ENCODE results near the gene MACROD1. TPM values are rescaled to one million over a fixed set of nuclear protein-coding genes. Genes with fewer than 3 reads are reported as not detected.

The MACROD1 gene
- total and polyA plus RNA-seq, 7 experiments from 2014 or later: 5.4 to 16.2 (median 9.7) TPM

GRCh38 chr11:64134963-64135362, 30.9 kb downstream of the MACROD1 start:
- ATAC-seq (no peak), DNase-seq (no peak)
- CTCF ChIA-PET: no interaction called here
- Mint-ChIP-seq H3K27ac (no peak overlapping the region), H3K4me3 (no peak overlapping the region), H3K4me1 (peaks cover 0 to 6% (median 0%) of the 10 kb centered on the region in 7 donors), H3K27me3 (no peaks in the 10 kb centered on the region), H3K9me3 (no peaks in the 10 kb centered on the region), H3K36me3 (peaks cover 0 to 3% (median 0%) of the 10 kb centered on the region in 5 donors)
- intact Hi-C loops (cut with micrococcal nuclease): no loop called here
- no peaks in the 10 kb centered on the region for H3K36me3 ChIP-seq (ENCODE audit: control insufficient read depth in 2 of 3, insufficient read depth in 3 of 3, low read length in 3 of 3)
- no peaks in the 10 kb centered on the region for H3K4me1 ChIP-seq (ENCODE audit: control insufficient read depth in 2 of 2, insufficient read depth in 2 of 2, low read length in 2 of 2)
- H3K27me3 ChIP-seq (ENCODE audit: control insufficient read depth in 2 of 2, insufficient read depth in 2 of 2, low read length in 2 of 2): no peaks in the 10 kb centered on the region
- POLR2A ChIA-PET: interaction anchor here (1.0 kb wide), 1 partner anchor 47 kb away, joined by 4 read pairs; no protein-coding TSS in a partner anchor
- no peak overlapping the region for H3K27ac ChIP-seq (ENCODE audit: low read depth, low read length)
- H3K9me3 ChIP-seq (ENCODE audit: control insufficient read depth in 2 of 3, low read length in 3 of 3): no peaks in the 10 kb centered on the region
- H3K4me3 ChIP-seq (ENCODE audit: low read length): no peak overlapping the region

GRCh38 chr11:64132982-64133705, 32.8 kb downstream of the MACROD1 start:
- no peak overlapping the region for H3K27ac Mint-ChIP-seq
- H3K9me3 Mint-ChIP-seq: no peaks in the 10 kb centered on the region
- Histone ChIP-seq H3K4me1 (ENCODE audit: control insufficient read depth in 2 of 2, insufficient read depth in 2 of 2, low read length in 2 of 2) (no peaks in the 10 kb centered on the region), H3K9me3 (ENCODE audit: control insufficient read depth in 2 of 3, low read length in 3 of 3) (no peaks in the 10 kb centered on the region), H3K27me3 (ENCODE audit: control insufficient read depth in 2 of 2, insufficient read depth in 2 of 2, low read length in 2 of 2) (no peaks in the 10 kb centered on the region), H3K27ac (ENCODE audit: low read depth, low read length) (no peak overlapping the region), H3K4me3 (ENCODE audit: low read length) (no peak overlapping the region), H3K36me3 (ENCODE audit: control insufficient read depth in 2 of 3, insufficient read depth in 3 of 3, low read length in 3 of 3) (no peaks in the 10 kb centered on the region)
- intact Hi-C loops (cut with micrococcal nuclease): no loop called here
- peaks cover 0 to 5% (median 0%) of the 10 kb centered on the region in 7 donors for H3K4me1 Mint-ChIP-seq
- no peak overlapping the region for H3K4me3 Mint-ChIP-seq
- DNase-seq (no peak), ATAC-seq (no peak)
- ChIA-PET CTCF (no interaction called here), POLR2A (no interaction called here)
- H3K27me3 Mint-ChIP-seq: no peaks in the 10 kb centered on the region
- peaks cover 0 to 3% (median 0%) of the 10 kb centered on the region in 5 donors for H3K36me3 Mint-ChIP-seq

- intact Hi-C loops (cut with micrococcal nuclease): no loop called here
Measured at GRCh38 chr11:64132191-64132771, 33.6 kb downstream of the MACROD1 start.

GRCh38 chr11:64131683-64132190, 34.2 kb downstream of the MACROD1 start:
- Mint-ChIP-seq H3K9me3 (no peaks in the 10 kb centered on the region), H3K4me1 (peaks cover 0 to 5% (median 0%) of the 10 kb centered on the region in 7 donors), H3K27ac (peak overlapping the region in 1 of 9 donors; percentile 65), H3K36me3 (no peaks in the 10 kb centered on the region), H3K27me3 (no peaks in the 10 kb centered on the region), H3K4me3 (no peak overlapping the region)
- intact Hi-C loops (cut with micrococcal nuclease): no loop called here
- Histone ChIP-seq H3K4me3 (ENCODE audit: low read length) (no peak overlapping the region), H3K27ac (ENCODE audit: low read depth, low read length) (no peak overlapping the region), H3K36me3 (ENCODE audit: control insufficient read depth in 2 of 3, insufficient read depth in 3 of 3, low read length in 3 of 3) (no peaks in the 10 kb centered on the region), H3K4me1 (ENCODE audit: control insufficient read depth in 2 of 2, insufficient read depth in 2 of 2, low read length in 2 of 2) (no peaks in the 10 kb centered on the region), H3K27me3 (ENCODE audit: control insufficient read depth in 2 of 2, insufficient read depth in 2 of 2, low read length in 2 of 2) (no peaks in the 10 kb centered on the region), H3K9me3 (ENCODE audit: control insufficient read depth in 2 of 3, low read length in 3 of 3) (no peaks in the 10 kb centered on the region)
- no peak for ATAC-seq
- ChIA-PET POLR2A (no interaction called here), CTCF (no interaction called here)
- DNase-seq: no peak

More at GRCh38 chr11:64132191-64132771, 33.6 kb downstream of the MACROD1 start:
- Mint-ChIP-seq H3K4me1 (peaks cover 0 to 5% (median 0%) of the 10 kb centered on the region in 7 donors), H3K4me3 (no peak overlapping the region), H3K27me3 (no peaks in the 10 kb centered on the region), H3K9me3 (no peaks in the 10 kb centered on the region), H3K36me3 (peaks cover 0 to under 1% (median 0%) of the 10 kb centered on the region in 5 donors), H3K27ac (peak overlapping the region in 1 of 9 donors; percentile 65)
- Histone ChIP-seq H3K27me3 (ENCODE audit: control insufficient read depth in 2 of 2, insufficient read depth in 2 of 2, low read length in 2 of 2) (no peaks in the 10 kb centered on the region), H3K4me3 (ENCODE audit: low read length) (no peak overlapping the region), H3K36me3 (ENCODE audit: control insufficient read depth in 2 of 3, insufficient read depth in 3 of 3, low read length in 3 of 3) (no peaks in the 10 kb centered on the region), H3K9me3 (ENCODE audit: control insufficient read depth in 2 of 3, low read length in 3 of 3) (no peaks in the 10 kb centered on the region), H3K4me1 (ENCODE audit: control insufficient read depth in 2 of 2, insufficient read depth in 2 of 2, low read length in 2 of 2) (no peaks in the 10 kb centered on the region), H3K27ac (ENCODE audit: low read depth, low read length) (no peak overlapping the region)
- POLR2A ChIA-PET: no interaction called here
- no peak for DNase-seq
- CTCF ChIA-PET: no interaction called here
- ATAC-seq: no peak

- H3K4me3 ChIP-seq (ENCODE audit: low read length): no peak overlapping the region
- H3K36me3 ChIP-seq (ENCODE audit: control insufficient read depth in 2 of 3, insufficient read depth in 3 of 3, low read length in 3 of 3): no peaks in the 10 kb centered on the region
- H3K27ac Mint-ChIP-seq: no peak overlapping the region
- no peaks in the 10 kb centered on the region for H3K27me3 Mint-ChIP-seq
- DNase-seq (no peak), ATAC-seq (no peak)
- H3K27me3 ChIP-seq (ENCODE audit: control insufficient read depth in 2 of 2, insufficient read depth in 2 of 2, low read length in 2 of 2): no peaks in the 10 kb centered on the region
- ChIA-PET POLR2A (no interaction called here), CTCF (interaction anchor here (0.6 kb wide), 1 partner anchor 74 kb away, joined by 4 read pairs; no protein-coding TSS in a partner anchor)
- no peaks in the 10 kb centered on the region for H3K36me3 Mint-ChIP-seq
- H3K4me1 Mint-ChIP-seq: peaks cover 0 to 10% (median 8%) of the 10 kb centered on the region in 7 donors
- no peak overlapping the region for H3K27ac ChIP-seq (ENCODE audit: low read depth, low read length)
- no peaks in the 10 kb centered on the region for H3K4me1 ChIP-seq (ENCODE audit: control insufficient read depth in 2 of 2, insufficient read depth in 2 of 2, low read length in 2 of 2)
- no peak overlapping the region for H3K4me3 Mint-ChIP-seq
- intact Hi-C loops (cut with micrococcal nuclease): no loop called here
- H3K9me3 ChIP-seq (ENCODE audit: control insufficient read depth in 2 of 3, low read length in 3 of 3): no peaks in the 10 kb centered on the region
- H3K9me3 Mint-ChIP-seq: no peaks in the 10 kb centered on the region
Measured at GRCh38 chr11:64130618-64131017, 35.3 kb downstream of the MACROD1 start.

- no peaks in the 10 kb centered on the region for H3K9me3 ChIP-seq (ENCODE audit: control insufficient read depth in 2 of 3, low read length in 3 of 3)
- Mint-ChIP-seq H3K27me3 (no peaks in the 10 kb centered on the region), H3K27ac (no peak overlapping the region), H3K36me3 (no peaks in the 10 kb centered on the region), H3K4me1 (peaks cover 0 to 15% (median 9%) of the 10 kb centered on the region in 7 donors), H3K4me3 (no peak overlapping the region), H3K9me3 (no peaks in the 10 kb centered on the region)
- H3K4me1 ChIP-seq (ENCODE audit: control insufficient read depth in 2 of 2, insufficient read depth in 2 of 2, low read length in 2 of 2): no peaks in the 10 kb centered on the region
- ChIA-PET CTCF (no interaction called here), POLR2A (no interaction called here)
- intact Hi-C loops (cut with micrococcal nuclease): no loop called here
- no peak overlapping the region for H3K4me3 ChIP-seq (ENCODE audit: low read length)
- H3K27ac ChIP-seq (ENCODE audit: low read depth, low read length): no peak overlapping the region
- H3K27me3 ChIP-seq (ENCODE audit: control insufficient read depth in 2 of 2, insufficient read depth in 2 of 2, low read length in 2 of 2): no peaks in the 10 kb centered on the region
- DNase-seq (no peak), ATAC-seq (no peak)
- no peaks in the 10 kb centered on the region for H3K36me3 ChIP-seq (ENCODE audit: control insufficient read depth in 2 of 3, insufficient read depth in 3 of 3, low read length in 3 of 3)
Measured at GRCh38 chr11:64129403-64129802, 36.5 kb downstream of the MACROD1 start.
